ENCODE measurements around the gene UBE2D2.

GRCh38 chr5:139577689-139578290 is 16.7 kb downstream of the UBE2D2 start:
- TF ChIP-seq CTCF (IDR thresholded peaks at IDR 0.05): no peak
- no peak for TF ChIP-seq POLR2A (IDR thresholded peaks at IDR 0.05)

All from testis (tissue), 2 donors.